HG03469 (cell line): ENCODE results near the gene MYH15.

Experiments
- ATAC-seq: cut with Tn5 transposase; IDR thresholded peaks from one replicate; pipeline ENCODE4 v1.9.1; 2021; ENCODE audit warnings: mild to moderate bottlenecking, moderate library complexity, moderate number of reproducible peaks; ENCODE audit not compliant: unreplicated experiment

MYH15 gene

GRCh38 chr3:108510496-108510895, at the start of gene MYH15:
Gene MYH15 (minus strand): TSS chr3:108510596. CDS start chr3:108510530, 66 bp downstream.
- no peak for ATAC-seq

DNA sequence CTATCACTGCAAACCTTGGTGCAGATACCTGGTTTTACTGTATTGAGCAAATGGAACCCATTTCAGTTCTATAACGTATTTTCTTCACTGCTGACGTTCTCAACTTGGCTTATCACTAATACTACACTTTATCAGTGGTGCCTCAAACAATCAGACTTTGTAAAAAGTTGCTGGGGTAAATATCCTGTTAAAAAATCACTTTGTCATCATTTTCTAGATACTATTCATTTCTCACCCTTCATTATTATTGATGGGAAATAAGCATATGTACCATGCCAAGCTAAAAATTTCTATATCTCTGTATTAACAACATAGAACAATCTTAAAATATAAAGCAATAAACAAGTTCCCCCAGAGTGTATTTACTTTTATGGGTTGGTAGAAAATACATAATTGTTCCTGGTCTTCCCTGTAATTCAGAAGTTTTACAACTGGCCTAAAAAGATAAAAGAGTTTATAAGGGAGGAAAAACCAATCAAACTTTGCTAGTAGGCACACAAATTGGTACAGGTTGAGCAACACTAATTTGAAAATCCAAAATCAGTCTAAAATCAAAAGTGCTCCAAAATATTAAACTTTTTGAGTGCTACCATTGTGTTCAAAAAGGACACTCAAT, 45.7 kb upstream of the MYH15 start:
- ATAC-seq = no peak

DNA sequence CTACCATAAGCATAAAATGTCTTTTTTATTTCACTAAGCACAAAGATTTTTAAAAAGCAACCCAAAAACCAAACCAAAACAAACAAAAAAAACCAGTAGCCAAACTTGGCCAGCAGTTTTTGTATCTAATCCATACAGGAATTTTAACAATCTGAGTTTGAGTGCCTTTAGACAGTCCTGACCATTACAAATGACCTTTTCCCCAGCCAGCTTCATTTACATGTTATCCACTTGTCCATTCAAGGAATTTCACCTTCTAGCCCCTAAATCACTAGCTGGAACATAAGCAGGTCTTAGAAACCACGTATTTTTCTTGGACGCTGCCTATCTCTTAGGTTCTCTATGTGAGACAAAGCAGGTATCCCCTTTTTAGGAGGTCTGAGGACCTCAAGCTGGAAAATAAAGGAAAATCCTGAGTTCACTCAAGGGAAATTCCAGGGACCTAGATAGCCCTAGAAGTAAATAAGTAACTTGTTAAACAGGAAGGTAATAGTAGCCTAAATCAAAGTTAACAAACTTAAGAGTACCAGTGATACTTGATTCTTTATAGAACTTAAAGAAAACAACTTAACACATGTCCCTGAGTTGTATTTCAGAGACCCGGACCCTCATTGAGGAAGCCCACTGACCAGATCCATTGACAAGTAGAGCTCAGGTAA, 44.6 kb upstream of the MYH15 start:
- no peak for ATAC-seq

- no peak for ATAC-seq
Observed at GRCh38 chr3:108554229-108554628, 43.8 kb upstream of the MYH15 start.

DNA sequence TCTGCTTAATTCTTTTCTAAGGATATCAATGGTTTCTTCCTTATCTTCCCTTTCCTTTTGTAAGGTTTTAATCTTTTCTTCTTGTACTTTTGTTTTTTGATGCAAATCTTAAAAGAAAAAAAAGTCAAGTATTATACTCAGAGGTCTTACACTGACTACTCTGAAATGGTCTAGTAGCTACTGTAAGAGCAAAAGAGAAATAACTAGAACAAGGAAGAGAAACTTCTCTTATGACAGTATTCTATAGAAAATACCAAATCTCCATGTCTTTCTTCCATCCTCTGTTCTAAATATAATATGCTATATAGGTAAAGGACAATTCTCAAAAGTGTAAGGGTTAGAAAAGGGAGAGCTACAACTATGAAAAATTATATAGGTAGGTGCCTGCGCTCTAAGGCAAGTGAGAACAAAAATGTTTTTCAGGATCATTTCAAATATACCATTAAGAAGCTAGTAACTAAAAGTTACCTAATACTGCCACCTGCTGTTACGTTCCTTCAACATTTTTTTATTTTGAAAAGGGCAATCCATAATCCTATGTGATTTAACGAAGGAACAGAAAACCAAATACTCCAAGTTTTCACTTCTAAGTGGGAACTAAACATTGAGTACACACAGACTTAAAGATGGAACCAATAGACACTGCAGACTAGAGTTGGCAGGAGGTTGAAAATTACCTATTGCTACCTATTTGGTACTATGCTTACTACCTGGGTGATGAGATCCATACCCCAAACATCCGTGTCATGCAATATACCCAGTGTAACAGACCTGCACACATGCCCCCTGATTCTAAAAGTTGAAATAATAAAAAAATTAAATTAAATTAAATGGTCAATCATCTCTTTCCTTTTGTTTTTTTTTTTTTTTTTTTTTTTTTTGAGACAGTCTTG, 42.1 kb upstream of the MYH15 start:
- peak; percentile 46 for ATAC-seq

DNA sequence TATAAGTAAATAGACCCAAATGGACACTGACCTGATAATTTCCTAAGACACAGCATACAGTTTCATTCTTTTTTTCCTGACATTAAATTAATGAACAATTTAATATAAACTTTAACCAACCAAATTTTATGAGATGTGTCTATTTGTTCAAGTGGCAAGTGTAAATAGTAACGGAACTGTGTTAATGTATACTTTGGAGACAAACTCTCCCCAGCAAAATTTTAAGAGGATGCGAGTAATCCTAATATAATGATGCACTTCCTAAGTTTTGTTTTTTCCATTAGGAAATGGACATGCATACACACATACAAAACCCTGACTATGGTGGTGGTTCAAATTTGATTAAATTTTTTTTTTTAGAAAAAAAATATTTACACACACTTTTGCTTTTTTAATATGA, 38.5 kb upstream of the MYH15 start:
- ATAC-seq = no peak

GRCh38 chr3:108548304-108548703, 37.9 kb upstream of the MYH15 start:
- no peak for ATAC-seq

GRCh38 chr3:108546692-108547091, 36.3 kb upstream of the MYH15 start:
- no peak for ATAC-seq

DNA sequence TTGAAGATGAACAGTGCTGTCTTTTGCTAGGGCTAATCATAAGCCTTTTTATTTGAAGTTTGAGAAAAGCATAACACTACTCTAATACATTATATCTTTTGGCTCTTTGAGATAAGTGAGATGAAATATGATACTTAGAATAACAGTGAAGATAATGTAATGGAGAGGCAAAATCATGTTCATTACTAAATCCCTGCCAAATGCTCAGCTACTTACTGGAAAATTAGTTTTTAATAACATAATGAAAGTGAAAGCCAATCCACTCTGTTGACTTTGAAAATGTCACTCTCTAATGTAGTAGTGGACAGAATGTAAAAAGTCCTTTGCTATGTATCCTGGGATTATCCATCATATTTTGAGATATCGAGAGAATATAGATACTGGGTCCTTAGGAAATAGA, 35.9 kb upstream of the MYH15 start:
- ATAC-seq = no peak

GRCh38 chr3:108538083-108538482, 27.7 kb upstream of the MYH15 start:
- ATAC-seq = no peak

- ATAC-seq = peak; percentile 95
Observed at GRCh38 chr3:108528459-108529252, 18.3 kb upstream of the MYH15 start.

- ATAC-seq = no peak
Observed at GRCh38 chr3:108527817-108528216, 17.4 kb upstream of the MYH15 start.

- no peak for ATAC-seq
Observed at GRCh38 chr3:108527109-108527508, 16.7 kb upstream of the MYH15 start.

GRCh38 chr3:108525971-108526370, 15.6 kb upstream of the MYH15 start:
- no peak for ATAC-seq

DNA sequence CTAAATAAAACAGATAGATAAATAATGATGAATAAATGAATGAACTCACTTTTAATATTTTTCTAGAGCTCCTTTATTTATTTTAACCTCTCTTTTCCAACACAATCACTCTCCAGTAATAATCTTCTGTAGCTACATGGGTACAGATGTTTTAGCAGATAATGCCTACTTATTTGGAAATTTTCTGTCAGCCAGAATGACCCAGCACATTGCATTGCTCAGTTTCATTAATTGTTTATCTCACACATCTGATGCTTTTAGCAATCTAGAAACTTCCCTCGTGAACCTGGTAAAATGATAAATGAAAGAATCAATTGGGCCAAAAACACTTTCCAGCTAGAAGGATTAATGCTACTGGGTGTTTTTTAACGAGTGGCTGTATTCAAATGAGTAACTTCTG, 14.9 kb upstream of the MYH15 start:
- no peak for ATAC-seq

DNA sequence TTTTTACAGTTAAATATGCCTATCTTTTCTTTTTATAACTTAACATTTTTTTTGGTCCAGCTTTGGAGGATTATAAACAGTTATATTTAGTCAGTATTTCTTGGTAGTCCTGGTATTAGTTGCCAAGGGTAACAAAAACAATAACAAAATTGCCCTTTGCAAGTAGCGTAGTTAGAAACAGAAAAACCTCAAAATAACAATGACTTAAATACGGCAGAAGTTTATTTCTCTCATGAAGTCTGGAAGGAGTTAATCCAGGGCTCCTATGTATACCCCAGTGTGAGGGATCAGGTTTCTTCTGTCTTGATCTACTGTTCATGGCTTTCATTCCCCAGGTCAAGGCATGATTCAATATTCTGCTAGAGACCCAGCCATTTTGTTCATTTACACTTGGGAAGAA, 14.1 kb upstream of the MYH15 start:
- no peak for ATAC-seq

- ATAC-seq = no peak
Observed at GRCh38 chr3:108518895-108519294, 8.5 kb upstream of the MYH15 start.

DNA sequence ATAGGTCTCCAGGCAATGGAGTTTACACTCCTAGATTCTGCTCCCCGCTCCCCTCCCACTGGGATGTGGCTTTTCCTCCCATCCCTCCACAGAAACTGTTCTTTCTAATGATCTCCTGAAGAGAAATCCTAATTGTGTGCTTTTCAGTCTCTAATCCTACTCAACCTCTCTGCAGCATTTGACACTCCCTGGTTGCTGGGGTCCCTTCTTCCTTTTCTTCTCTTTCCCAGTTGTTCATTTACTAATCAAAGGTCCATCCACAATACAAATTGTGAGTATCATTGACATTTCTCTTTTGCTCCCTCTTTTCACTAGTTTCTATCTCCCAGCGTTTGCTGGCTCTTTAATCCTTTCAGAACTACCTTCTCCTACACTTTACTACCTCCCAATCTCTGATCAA, 6.5 kb upstream of the MYH15 start:
- no peak for ATAC-seq

DNA sequence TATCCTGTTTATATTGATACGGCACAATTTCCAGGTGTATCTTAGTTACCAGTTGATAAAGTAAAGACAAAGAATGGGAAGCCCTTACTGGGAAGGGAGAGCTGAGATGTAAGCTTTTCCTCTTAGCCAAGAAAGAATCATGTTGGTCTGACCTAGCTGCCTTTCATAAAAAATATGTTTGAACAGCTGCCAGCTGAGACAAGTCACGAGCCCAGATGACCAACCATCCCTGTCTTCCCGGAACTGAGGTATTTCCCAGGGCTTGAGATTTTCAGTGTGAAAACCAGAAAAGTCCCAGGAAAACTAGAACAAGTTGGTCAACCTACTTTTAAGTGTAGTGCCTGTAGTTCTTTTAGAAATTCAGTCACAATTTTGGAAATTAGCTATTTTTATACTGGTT, 3.6 kb upstream of the MYH15 start:
- ATAC-seq = no peak

DNA sequence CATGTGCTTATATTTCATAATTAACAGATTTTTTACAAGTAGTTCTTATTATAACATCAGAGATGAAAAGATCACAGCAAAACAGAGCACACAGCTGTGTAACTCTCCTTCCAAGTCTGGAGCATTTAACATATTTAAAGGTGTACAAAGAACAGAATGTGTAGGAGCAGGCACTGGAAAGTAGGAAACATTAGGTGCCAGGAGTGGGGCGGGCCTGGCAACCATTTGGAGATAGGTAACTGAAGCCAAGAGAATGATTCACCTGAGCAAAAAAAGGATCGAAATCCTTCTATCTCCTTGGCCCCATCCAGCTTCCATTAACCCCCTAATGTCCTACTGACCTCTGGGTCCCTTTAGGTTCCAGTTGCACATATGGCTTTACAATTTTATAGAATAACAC, 2.3 kb upstream of the MYH15 start:
- ATAC-seq = no peak

DNA sequence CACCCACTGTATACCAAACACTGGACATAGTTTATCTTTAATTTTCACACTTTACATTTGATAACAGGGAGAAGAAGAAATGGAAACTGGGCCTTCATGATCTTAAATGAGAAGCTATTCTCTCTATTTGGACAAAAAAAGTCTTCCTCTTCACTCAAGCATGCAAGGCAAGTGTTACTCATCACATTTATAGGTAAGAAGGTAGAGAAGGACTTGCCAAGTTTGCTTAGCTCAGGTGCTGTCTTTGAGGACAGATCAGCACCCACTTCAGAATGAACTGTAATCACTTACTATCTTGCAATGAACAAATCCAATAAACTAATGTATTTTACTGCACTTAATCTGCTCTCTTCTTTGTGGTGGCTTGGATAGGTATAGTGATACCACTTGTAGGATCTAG, 1.1 kb upstream of the MYH15 start:
- ATAC-seq = no peak
